NCI-H187 (cell line): ENCODE results near the gene LIMK1.

ENCODE experiments used
- DNase-seq, 2 experiments: peaks; one replicate each; lab custom pipeline; 2025; lab: John Stamatoyannopoulos, UW

LIMK1 gene

DNA sequence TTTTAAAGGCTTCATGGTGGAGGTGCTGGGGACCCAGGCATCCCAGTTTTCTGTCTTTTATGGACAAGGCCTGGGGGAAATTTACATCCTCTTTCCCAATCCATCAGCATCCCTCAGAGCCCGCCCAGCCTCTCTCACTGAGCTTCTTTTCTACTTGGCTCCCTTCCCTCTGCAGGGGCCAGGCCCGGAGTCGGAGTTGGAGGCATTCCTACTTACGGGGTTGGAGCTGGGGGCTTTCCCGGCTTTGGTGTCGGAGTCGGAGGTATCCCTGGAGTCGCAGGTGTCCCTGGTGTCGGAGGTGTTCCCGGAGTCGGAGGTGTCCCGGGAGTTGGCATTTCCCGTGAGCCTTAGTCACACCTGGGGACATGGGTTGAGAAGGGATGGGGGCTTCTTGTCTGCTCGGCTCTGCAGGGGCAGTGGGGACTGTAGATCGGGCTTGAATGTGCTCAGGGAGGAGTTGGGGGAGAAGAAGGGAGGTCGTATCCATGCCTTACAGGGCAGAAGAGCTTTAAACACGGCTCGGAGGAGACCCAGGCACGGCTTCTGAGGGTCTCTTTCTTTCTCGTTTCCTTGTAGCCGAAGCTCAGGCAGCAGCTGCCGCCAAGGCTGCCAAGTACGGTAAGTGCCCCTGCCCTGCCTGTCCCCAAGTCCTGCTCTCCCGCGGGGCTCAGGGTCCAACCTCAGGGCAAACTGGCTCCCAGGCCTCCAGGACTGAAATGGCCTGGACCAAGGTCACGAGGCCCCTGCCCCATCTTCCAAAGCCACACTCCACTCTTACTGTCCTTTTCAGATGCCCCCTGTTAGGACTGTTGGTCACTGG is 27.3 kb upstream of the LIMK1 start:
- DNase-seq = no peak

DNA sequence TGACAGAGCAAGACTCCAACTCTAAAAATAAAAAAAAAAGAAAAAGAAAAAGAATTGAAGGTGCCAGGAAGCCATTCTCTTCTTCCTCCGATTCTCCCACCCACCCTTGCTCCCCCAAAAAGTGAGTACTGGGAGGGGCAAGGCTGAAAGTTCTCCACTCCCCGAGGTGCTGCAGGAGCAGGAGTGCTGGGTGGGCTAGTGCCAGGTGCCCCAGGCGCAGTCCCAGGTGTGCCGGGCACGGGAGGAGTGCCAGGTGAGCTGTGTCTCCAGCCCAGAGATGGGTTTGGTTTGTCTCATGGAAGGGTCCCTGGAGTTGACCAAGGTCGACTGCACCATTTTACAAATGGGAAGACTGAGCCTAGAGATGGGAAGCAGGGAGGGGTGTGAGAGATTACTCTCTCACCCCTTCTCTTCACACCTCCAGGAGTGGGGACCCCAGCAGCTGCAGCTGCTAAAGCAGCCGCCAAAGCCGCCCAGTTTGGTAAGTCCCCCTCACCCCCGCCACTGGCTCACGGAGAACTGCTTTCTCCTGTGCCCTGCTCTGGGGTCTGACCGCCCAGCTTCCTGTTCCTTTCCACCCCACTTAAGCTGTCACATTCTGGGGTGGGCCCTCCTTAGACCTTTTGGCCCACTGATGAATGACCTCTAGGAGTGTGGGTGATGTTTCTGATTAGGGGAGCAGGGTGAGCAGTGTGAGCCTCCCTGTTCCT is 26.2 kb upstream of the LIMK1 start:
- DNase-seq = no peak

DNA sequence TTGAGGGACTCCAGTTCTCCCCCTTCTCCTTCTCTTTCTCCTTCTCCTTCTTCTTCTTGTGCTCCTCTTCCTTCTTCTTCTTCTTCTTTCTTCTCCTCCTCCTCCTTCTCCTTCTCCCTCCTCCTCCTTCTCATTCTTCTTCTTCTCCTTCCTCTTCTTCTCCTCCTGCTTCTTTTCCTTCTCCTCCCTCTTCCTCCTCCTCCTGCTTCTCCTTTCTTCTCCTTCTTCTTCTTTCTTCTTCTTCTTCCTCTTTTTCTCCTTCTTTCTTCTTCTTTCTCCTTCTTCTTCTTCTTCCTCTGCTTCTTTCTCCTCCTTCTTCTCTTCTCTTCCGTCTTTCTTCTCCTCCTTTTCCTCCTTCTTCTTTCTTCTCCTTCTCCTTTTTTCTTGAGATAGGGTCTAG is 25.6 kb upstream of the LIMK1 start:
- no peak for DNase-seq

DNA sequence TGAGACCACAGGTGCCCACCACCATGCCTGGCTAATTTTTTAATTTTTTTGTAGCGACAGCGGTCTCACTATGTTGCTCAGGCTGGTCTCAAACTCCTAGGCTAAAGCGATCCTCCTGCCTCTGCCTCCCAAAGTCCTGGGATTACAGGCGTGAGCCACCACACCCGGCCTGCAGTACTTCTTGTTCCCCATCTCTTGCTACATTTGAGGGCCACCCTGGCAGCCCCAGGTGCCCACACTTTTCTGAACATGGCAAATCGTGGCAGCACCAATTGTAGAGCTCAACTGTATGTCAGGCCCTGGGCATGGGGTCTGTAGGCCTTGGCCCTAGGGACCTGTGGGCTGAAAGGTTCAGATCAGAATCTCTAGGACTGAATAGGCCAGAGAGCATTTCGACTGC is 25.1 kb upstream of the LIMK1 start:
- no peak for DNase-seq

DNA sequence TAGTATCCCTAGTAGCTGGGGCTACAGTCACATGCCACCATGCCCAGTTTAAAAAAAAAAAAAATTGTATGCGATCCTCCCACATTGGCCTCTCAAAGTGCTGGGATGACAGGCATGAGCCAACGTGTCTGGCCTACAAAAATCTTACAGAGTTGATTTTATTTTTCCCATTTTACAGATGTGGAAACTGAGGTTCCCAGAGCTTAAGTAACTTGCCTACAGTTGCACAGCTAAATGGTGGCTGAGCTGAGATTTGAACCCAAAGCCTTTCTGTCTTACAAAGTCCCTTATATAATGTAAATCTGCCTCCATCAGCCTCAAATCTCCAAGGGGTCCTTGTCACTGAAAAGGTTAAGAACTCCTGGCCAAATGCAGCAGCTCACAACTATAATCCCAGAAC is 24.6 kb upstream of the LIMK1 start:
- no peak for DNase-seq

DNA sequence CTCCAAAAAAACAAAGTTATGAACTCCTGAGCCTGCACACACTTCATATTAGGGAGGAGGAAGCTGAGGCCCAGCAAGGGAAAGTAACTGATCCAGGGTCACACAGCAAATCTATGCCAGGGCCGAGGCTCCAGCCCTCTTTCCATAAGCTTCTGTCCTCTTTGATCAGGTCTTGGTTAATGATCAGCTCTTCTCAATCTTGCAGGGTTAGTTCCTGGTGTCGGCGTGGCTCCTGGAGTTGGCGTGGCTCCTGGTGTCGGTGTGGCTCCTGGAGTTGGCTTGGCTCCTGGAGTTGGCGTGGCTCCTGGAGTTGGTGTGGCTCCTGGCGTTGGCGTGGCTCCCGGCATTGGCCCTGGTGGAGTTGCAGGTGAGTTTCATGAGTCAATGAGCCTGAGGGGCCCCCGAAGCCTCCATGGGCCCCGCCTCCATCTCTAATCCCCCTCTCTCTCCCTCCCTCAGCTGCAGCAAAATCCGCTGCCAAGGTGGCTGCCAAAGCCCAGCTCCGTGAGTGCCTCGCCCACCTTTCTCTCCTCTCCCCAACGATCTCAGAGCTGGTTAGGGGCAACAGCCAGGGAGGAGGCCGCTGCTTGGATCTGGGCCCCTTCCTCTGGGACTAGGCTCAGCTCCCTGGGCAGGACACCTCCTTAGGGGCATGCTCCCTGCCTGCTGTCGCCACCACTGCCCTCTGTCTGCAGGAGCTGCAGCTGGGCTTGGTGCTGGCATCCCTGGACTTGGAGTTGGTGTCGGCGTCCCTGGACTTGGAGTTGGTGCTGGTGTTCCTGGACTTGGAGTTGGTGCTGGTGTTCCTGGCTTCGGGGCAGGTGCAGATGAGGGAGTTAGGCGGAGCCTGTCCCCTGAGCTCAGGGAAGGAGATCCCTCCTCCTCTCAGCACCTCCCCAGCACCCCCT is 23.7 kb upstream of the LIMK1 start:
- DNase-seq = no peak

DNA sequence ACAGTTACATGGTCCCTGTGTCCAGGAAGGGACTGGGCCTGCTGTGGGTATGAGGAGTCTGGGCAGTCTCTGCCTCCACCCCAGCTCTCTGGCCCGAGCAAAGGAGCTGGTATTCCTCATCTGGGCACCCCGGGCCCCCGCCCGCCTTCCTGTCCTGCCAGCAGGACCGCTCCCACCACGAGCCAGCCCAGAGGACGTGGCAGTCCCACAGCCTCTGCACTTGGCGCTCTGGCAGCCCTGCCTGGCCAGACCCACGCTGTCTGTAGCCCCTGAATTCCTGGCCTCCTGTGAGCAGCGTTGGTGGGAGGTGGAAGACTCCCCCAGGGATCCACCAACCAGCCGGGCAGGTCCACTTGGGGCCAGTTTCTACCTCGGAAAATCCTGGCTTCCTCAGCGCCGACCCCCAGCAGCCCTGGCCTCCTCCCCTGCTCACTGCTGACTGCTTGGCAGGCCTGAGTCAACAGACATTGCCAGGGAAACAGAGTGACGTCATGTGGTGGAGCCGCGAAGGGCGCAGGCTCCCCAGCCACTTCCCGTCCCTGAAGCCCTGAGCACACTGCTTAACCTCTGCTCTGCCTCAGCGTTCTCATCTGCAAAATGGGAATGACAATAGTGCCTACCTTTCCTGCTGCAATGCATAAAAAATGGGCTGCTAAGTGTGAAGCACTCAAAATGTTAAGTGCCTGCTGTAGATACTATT is 21.6 kb upstream of the LIMK1 start:
- no peak for DNase-seq

DNA sequence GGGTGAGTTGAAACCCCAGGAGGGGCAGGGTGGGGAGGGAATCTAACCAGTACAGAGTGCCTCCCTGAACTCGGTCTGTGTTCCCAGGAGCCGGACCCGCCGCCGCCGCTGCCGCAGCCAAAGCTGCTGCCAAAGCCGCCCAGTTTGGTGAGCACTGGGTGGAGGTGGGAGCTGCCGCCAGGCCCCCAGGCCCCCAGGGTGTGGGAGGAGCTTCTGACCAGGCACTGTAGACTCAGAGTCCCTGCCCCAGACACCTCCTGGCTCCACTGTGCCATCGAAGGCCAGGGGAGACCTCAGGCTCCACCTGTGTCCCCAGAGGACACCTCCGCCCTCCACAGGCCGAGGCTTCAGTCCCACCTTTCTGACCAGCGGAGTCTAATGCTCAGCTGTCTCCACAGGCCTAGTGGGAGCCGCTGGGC is 20.4 kb upstream of the LIMK1 start:
- no peak for DNase-seq

DNA sequence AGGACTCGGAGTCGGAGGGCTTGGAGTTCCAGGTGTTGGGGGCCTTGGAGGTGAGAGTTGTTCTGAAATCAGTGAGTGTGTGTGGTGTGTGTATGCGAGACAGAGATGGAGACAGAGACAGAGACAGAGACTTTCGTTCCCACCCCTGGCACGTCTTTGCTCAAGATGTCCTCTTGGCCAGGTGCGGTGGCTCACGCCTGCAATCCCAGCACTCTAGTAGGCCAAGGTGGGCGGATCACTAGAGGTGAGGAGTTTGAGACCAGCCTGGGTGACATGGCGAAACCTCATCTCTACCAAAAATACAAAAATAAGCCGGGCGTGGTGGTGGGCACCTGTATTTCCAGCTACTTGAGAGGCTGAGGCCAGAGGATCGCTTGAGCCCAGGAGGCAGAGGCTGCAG is 20.0 kb upstream of the LIMK1 start:
- no peak for DNase-seq

DNA sequence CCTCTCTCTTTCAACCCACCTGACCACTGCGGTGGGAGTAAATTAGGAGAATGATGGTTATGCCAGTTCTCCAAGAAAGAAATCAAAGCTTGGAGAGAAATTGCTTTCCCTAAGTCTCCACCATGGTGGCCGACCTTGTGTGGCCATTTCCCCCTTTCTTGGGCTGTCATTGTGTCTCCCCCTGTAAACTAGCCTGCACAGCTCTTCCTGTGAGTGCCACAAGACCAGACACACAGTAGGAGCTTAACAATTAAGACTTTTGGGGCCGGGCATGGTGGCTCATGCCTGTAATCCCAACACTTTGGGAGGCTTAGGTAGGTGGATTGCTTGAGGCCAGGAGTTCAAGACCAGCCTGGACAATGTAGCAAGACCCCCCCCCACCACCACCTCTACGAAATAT is 18.9 kb upstream of the LIMK1 start:
- no peak for DNase-seq

DNA sequence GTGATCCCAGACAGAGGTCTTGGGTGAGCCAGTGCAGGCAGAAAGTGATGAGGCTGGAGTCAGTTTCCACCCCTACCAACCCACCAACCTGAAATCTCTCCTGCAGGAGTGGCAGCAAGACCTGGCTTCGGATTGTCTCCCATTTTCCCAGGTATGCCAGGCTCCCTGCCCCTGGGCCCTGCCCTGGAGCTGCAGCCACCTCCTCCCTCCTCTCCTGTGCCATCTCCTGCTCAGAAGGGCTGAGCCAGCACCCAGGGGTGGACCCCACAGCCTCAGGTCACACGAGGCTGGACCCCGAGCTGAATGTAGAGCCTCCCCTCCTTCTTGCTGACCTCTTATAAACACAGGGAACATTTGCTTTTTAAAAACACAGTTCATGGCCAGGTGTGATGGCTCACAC is 17.0 kb upstream of the LIMK1 start:
- DNase-seq = no peak

DNA sequence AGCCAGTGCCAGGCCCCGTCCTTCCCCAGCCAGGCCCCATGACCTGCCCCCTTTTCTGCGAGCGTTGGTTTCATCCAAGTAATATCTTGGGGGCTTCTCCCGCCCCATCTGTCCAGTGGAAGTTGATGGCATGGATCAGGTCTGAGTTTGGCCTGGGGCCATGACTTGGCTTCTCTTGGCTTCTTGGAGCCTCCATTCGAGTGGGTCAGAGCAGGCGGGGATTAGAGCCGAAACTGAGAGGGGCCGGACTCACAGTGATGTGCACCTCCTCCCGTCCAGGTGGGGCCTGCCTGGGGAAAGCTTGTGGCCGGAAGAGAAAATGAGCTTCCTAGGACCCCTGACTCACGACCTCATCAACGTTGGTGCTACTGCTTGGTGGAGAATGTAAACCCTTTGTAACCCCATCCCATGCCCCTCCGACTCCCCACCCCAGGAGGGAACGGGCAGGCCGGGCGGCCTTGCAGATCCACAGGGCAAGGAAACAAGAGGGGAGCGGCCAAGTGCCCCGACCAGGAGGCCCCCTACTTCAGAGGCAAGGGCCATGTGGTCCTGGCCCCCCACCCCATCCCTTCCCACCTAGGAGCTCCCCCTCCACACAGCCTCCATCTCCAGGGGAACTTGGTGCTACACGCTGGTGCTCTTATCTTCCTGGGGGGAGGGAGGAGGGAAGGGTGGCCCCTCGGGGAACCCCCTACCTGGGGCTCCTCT is 15.1 kb upstream of the LIMK1 start:
- DNase-seq = no peak

DNA sequence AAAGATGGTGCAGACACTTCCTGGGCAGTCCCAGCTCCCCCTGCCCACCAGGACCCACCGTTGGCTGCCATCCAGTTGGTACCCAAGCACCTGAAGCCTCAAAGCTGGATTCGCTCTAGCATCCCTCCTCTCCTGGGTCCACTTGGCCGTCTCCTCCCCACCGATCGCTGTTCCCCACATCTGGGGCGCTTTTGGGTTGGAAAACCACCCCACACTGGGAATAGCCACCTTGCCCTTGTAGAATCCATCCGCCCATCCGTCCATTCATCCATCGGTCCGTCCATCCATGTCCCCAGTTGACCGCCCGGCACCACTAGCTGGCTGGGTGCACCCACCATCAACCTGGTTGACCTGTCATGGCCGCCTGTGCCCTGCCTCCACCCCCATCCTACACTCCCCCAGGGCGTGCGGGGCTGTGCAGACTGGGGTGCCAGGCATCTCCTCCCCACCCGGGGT is 14.5 kb upstream of the LIMK1 start:
- DNase-seq = no peak

DNA sequence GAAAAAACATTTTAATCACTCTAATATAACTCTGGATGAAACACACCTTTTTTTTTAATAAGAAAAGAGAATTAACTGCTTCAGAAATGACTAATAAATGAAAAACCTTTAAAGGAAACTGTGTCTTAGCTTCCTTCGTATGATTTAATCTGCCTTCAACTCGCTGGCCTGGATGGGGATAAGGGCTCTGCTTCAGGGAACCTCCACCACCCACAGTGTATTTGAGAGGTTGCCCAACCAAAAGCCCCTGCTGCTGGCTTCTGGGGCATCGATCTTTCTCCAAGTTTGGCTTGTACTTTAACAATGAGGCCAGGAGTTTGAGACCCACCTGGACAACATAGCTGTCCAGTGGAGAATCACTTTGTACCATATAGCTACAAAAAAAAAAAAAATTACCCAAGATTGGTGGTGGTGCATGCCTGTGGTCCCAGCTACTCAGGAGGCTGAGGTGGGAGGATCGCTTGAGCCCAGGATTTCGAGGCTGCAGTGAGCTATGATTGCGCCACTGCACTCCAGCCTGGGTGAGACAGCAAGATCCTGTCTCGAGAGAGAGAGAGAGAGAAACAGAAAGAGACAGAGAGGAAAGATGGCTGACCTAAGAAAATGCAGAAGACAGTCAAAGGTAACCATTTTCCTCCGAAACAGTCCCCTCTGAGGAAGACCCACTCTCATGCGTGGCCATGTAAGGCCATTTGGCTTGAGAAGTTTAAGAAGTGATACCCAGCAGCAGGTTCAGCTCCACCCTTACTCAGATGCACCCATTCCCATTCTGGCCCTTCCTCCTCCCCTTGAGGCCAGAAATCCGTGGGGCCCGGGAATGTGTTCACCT is 13.6 kb upstream of the LIMK1 start:
- no peak for DNase-seq

DNA sequence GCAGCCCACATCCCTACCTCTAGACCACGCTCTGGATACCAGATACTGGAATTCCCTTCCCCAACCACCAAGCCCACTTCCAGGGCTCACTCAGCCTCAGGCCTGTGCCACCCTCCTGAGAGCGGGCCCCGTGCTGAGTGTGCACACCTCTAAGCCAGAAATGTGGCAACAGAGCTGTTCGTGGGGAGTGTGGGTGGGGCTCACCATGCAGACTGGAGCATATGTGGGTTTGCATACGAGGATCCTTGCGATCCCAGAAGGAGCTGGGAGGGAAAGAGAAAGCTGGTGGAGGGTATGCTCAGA is 13.0 kb upstream of the LIMK1 start:
- DNase-seq = no peak

DNA sequence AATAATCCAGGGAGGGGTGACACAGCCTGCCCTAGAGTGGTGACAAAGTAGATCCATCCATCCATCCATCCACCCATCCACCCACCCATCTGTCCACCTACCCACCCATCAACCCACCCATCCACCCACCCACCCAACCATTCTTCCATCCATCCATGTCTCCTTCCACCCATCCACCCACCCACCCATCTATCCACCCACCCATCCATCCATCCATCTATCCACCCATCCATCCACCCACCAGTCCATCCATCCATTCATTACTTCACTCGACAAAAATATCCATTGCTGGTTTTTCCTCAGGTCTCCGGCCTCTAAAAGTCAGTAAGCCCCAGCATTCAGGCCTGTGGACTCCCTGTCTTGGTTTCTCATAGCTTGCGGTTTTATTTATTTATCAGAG is 12.5 kb upstream of the LIMK1 start:
- DNase-seq = no peak

DNA sequence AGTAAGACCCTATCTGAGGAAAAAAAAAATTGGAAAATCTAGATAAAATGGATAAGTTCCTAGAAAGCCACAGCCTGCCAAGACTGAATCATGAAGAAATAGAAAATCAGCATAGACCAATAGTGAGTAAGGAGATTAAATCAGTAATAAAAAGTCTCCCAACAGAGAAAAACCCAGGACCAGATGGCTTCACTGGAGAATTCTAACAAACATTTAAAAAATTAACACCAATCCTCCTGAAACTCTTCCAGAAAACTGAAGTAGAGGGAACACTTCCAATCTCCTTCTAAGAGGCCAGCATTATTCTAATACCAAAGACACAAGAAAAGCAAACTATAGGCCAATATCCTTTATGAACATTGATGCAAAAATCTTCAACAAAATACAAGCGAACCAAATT is 8.8 kb upstream of the LIMK1 start:
- DNase-seq = no peak

DNA sequence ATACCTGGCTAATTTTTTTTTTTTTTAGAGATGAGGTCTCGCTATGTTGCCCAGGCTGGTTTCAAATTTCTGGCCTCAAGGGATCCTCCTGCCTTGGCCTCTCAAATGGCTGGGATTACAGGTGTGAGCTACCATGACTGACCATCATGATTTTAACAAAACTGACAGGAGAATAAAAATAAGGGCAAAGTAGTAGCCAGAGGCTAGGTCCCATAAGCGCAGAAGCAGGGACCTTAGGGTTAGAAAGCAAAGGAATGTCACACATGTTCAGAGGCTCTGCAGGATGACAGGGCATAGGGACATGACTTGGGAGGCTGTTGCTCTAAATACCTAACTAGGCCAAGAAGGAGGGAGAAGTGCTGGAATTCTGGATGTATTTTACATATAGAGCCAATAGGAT is 5.1 kb upstream of the LIMK1 start:
- DNase-seq = no peak

DNA sequence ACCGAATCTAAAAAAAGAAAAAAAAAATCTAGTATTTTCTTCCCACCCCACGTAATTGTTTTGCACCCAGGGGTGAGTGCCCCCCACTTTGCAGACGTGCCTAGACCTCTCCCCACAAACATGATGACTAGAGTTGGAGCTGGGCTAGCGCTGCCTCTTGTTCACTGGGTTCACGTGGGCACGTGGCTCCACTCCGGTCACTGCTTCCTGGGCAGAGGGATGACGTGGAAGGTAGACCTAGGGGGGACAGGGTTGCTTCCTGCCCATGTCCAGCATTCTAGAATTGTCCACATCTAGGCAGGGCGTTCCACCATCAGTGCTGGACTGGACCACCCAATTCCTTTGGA is 861 bp upstream of the LIMK1 start:
- DNase-seq = no peak

DNA sequence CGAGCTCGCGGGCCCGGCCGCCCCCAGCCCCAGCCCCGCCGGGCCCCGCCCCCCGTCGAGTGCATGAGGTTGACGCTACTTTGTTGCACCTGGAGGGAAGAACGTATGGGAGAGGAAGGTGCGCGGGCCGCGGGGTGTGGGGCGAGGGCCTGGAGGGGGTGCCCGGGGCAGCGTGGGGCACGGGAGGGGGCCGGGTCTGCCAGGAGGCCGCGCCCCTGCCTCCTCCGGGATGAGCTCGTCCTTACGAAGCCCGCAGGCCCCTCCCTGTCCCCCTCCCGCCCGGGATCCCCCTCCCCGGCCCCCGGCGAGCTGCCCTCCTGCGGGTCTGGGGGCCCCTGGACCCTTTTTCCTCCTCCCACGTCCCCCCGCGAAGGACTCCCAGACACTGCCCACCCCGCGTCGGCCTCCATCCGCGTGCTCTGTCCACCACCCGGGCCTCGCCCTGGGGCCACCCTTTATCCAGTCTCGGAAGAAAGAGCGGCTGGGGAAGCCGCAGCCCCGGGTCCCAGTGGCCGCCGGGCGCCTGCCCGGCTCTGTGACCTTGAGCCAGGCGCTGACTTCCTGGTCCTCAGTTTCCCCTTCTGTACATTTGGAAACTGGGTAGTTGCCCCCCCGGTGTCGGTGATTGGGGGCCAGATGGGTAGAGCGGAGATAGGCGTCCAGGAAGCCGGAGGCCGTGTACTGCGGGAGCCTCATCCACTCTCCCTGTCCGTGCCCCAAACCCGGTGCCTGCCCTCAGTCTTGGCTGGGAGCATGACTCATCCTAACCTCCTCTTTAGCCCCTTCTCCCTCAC is 521 bp downstream of the LIMK1 start:
- DNase-seq = peak in 1 of 2 experiments; percentile 45
